ENCODE results near the gene MAN1C1. TPM values are rescaled to one million over a fixed set of nuclear protein-coding genes. Genes with fewer than 3 reads are reported as not detected.

The MAN1C1 gene
- total RNA-seq, 4 donors from 2014 or later, result 28.1 to 60.4 (median 32.7) TPM

DNA sequence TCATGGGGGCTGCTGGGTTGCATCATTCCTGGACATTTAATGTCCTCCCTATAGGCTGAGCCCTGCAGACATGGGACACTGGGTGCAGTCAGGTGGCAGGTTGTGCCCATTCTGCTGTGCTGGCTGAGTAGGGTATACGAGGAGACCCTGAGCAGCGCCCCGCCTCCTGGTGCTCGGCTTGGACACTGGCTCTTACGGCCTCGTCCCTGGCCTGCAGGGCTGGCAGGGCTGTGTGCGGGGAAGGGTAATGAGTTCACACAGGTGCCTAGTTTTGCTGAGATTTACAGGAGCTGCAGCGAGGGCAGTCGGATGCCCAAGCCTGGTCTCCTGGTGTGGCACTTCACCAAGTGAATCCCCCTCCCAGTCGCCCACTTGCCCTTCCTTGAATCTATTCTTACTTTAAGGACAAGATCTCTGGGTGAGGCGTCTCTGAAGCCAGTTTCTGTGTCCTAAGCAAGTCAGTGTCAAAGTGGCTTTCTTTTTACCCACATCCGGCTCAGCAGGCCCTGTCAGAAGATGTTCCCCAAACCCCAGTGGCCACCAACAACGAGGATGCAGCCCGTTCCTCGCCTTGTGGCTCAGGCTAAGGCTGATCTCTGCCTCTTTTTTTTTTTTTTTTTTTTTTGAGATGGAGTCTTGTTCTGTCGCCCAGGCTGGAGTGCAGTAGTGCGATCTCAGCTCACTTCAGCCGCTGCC is 73.2 kb downstream of the MAN1C1 start:
- H3K9me3 ChIP-seq, result no peaks in the 10 kb centered on the region
- H3K36me3 ChIP-seq, result no peaks in the 10 kb centered on the region
- no peak for DNase-seq
- 93 to 94% methylated on average over 18 of the region's 18 CpGs for whole genome bisulfite sequencing, 2 donors
- H3K27me3 ChIP-seq, result no peaks in the 10 kb centered on the region
- peak overlapping the region in 2 of 3 donors; percentile 39 to 41 for H3K27ac ChIP-seq
- no peak for TF ChIP-seq POLR2A (IDR thresholded peaks at IDR 0.05)
- TF ChIP-seq CTCF (IDR thresholded peaks at IDR 0.05), result no peak
- peaks cover 22 to 33% of the 10 kb centered on the region in 2 donors for H3K4me1 ChIP-seq
- no peak overlapping the region for H3K4me3 ChIP-seq (replicated peaks in 1 of 3)
- intact Hi-C loops (cut with DNase I), result loop anchor here (10.0 kb wide), 1 partner anchor 75 kb away; the partner anchor contains the start of gene MAN1C1

GRCh38 chr1:25690396-25690956 is 73.9 kb downstream of the MAN1C1 start:
- Histone ChIP-seq H3K27me3 (no peaks in the 10 kb centered on the region), H3K36me3 (no peaks in the 10 kb centered on the region), H3K9me3 (no peaks in the 10 kb centered on the region), H3K27ac (peak overlapping the region in 1 of 3 donors; percentile 7), H3K4me1 (peaks cover 25 to 33% of the 10 kb centered on the region in 2 donors), H3K4me3 (replicated peaks in 1 of 3) (no peak overlapping the region)
- TF ChIP-seq POLR2A (IDR thresholded peaks at IDR 0.05) (no peak), CTCF (IDR thresholded peaks at IDR 0.05) (no peak)
- WGBS, 2 donors, result 96 to 98% methylated on average over 13 of the region's 13 CpGs
- intact Hi-C loops (cut with DNase I), result loop anchor here (10.0 kb wide), 1 partner anchor 76 kb away; the partner anchor contains the start of gene MAN1C1
- DNase-seq, result no peak

- 94 to 99% methylated on average over 7 of the region's 7 CpGs for WGBS, 2 donors
- H3K4me1 ChIP-seq, result peaks cover 32 to 40% of the 10 kb centered on the region in 2 donors
- H3K27me3 ChIP-seq, result no peaks in the 10 kb centered on the region
- no peak overlapping the region for H3K4me3 ChIP-seq (replicated peaks in 1 of 3)
- no peaks in the 10 kb centered on the region for H3K9me3 ChIP-seq
- H3K36me3 ChIP-seq, result no peaks in the 10 kb centered on the region
- peak overlapping the region in 1 of 3 donors; percentile 7 for H3K27ac ChIP-seq
- intact Hi-C loops (cut with DNase I), result loop anchor here (10.0 kb wide), 1 partner anchor 76 kb away; the partner anchor contains the start of gene MAN1C1
- TF ChIP-seq POLR2A (IDR thresholded peaks at IDR 0.05), result no peak
- TF ChIP-seq CTCF (IDR thresholded peaks at IDR 0.05), result no peak
- DNase-seq, result no peak
Measured at GRCh38 chr1:25691211-25691610, 74.6 kb downstream of the MAN1C1 start.

GRCh38 chr1:25692560-25692959 is 76.0 kb downstream of the MAN1C1 start:
- peaks cover 32 to 50% of the 10 kb centered on the region in 2 donors for H3K4me1 ChIP-seq
- intact Hi-C loops (cut with DNase I), result loop anchor here (10.0 kb wide), 1 partner anchor 78 kb away; the partner anchor contains the start of gene MAN1C1
- H3K9me3 ChIP-seq, result no peaks in the 10 kb centered on the region
- no peaks in the 10 kb centered on the region for H3K36me3 ChIP-seq
- TF ChIP-seq POLR2A (IDR thresholded peaks at IDR 0.05) (no peak), CTCF (IDR thresholded peaks at IDR 0.05) (peak in 4 of 6 experiments; percentile 37 to 44 (median 40))
- DNase-seq, result no peak
- 76 to 84% methylated on average over 6 of the region's 6 CpGs for WGBS, 2 donors
- H3K4me3 ChIP-seq (replicated peaks in 1 of 3), result no peak overlapping the region
- H3K27me3 ChIP-seq, result no peaks in the 10 kb centered on the region
- H3K27ac ChIP-seq, result peak overlapping the region in 2 of 3 donors; percentile 93 to 96
